K562 (cell line): ENCODE results near the gene RORC. TPM values are rescaled to one million over a fixed set of nuclear protein-coding genes. Genes with fewer than 3 reads are reported as not detected.

Source experiments
- ATAC-seq: fragments of 200-7000 bp; cut with Tn5 transposase; 3 replicates; pipeline ENCODE4 v1.9.1; 2020; ENCODE audit warnings: moderate library complexity
- BruUV-seq: library from RNA; stranded (reverse); fragments of 400-500 nt; replicated peaks from 2 replicates; lab custom pipeline; 2021; lab: Mats Ljungman, UMichigan
- CTCF ChIA-PET: fragments of 300-600 bp; formaldehyde crosslinking; extraction: SDS; loops from one replicate; lab custom pipeline; 2021; ENCODE audit warnings: low intra/inter-chr PET ratio; lab: Yijun Ruan, JAX
- POLR2A ChIA-PET: fragments of 300-600, 350-650 bp; sonication (Branson Sonifier 250); formaldehyde crosslinking; extraction: SDS; loops from one replicate; lab custom pipeline; 2021; ENCODE audit warnings: antibody characterized with exemption, inconsistent platforms; lab: Yijun Ruan, JAX
- DNase-seq, 4 experiments: peaks; one replicate each; pipeline versions ENCODE4 v3.0.0 to v3.0.0-alpha.2; 2011 to 2018; ENCODE audit warnings: low spot score in 3 of 4, mixed read lengths in 3 of 4; ENCODE audit errors: extremely low read depth in 1 of 4
- FAIRE-seq: peaks from 2 replicates; lab custom pipeline; 2011; peaks lifted over from hg19 to GRCh38; lab: Jason Lieb, UNC
- H2AFZ ChIP-seq: 2 replicates; pipeline ENCODE4 v1.6.0; 2011; ENCODE audit warnings: low read depth, low read length, control low read depth, inconsistent platforms
- H3K27ac ChIP-seq: fragments of 200-600 bp; 3 replicates; pipeline ENCODE4 v1.8.0; 2011; ENCODE audit warnings: low read depth, mild to moderate bottlenecking, control low read depth, inconsistent platforms, low read length, moderate library complexity, mixed read lengths; ENCODE audit errors: extremely low read depth
- H3K27me3 ChIP-seq, 2 experiments: fragments of 300-600 bp in 1 of 2; 2 replicates in 1 of 2; 3 replicates in 1 of 2; pipeline versions ENCODE4 v1.6.0 to v1.8.0; 2011; ENCODE audit warnings: inconsistent platforms in 2 of 2, low read length in 2 of 2, mild to moderate bottlenecking in 1 of 2, mixed read lengths in 1 of 2, moderate library complexity in 1 of 2; ENCODE audit not compliant: control insufficient read depth in 2 of 2, insufficient read depth in 2 of 2
- H3K36me3 ChIP-seq: fragments of 300-600 bp; 3 replicates; pipeline ENCODE4 v1.8.0; 2011; ENCODE audit warnings: mild to moderate bottlenecking, low read length, inconsistent platforms; ENCODE audit not compliant: control insufficient read depth, insufficient read depth
- H3K4me1 ChIP-seq, 2 experiments: fragments of 200-600 bp in 1 of 2; replicated peaks in 1 of 2; 2 replicates in 1 of 2; 3 replicates in 1 of 2; pipeline versions ENCODE4 v1.5.1 to v1.8.0; 2011; ENCODE audit warnings: inconsistent platforms in 2 of 2, low read length in 2 of 2, mild to moderate bottlenecking in 1 of 2, mixed read lengths in 1 of 2, moderate library complexity in 1 of 2; ENCODE audit not compliant: control insufficient read depth in 2 of 2, insufficient read depth in 2 of 2
- H3K4me2 ChIP-seq: 2 replicates; pipeline ENCODE4 v1.6.1; 2011; ENCODE audit warnings: low read length, control low read depth, inconsistent platforms, mixed read lengths; ENCODE audit not compliant: insufficient read depth
- H3K4me3 ChIP-seq: fragments of 200-600 bp; sonication (generic), shearing (Covaris generic); 2 replicates; pipeline ENCODE4 v1.5.1; 2016; ENCODE audit warnings: control low read depth, inconsistent platforms
- H3K79me2 ChIP-seq: fragments of 200-600 bp; 3 replicates; pipeline ENCODE4 v1.8.0; 2011; ENCODE audit warnings: low read length, inconsistent platforms; ENCODE audit not compliant: control insufficient read depth, insufficient read depth
- H3K9ac ChIP-seq, 2 experiments: 2 replicates each; pipeline versions ENCODE4 v1.6.0 to v1.6.1; 2011; ENCODE audit warnings: low read depth in 2 of 2, low read length in 2 of 2, control low read depth in 1 of 2, inconsistent platforms in 1 of 2, mild to moderate bottlenecking in 1 of 2, mixed read lengths in 1 of 2; ENCODE audit not compliant: insufficient read depth in 1 of 2
- H3K9me1 ChIP-seq: one replicate; pipeline ENCODE4 v1.6.0; 2011; ENCODE audit warnings: inconsistent platforms, mild to moderate bottlenecking, low read length, moderate library complexity; ENCODE audit not compliant: control insufficient read depth, insufficient read depth
- H3K9me3 ChIP-seq: replicated peaks from 2 replicates; pipeline ENCODE4 v1.5.1; 2011; ENCODE audit warnings: low read depth, low read length, inconsistent platforms; ENCODE audit not compliant: control insufficient read depth, insufficient read depth
- H4K20me1 ChIP-seq: replicated peaks from 2 replicates; pipeline ENCODE4 v1.6.1; 2011; ENCODE audit warnings: low read length, inconsistent platforms, mixed read lengths; ENCODE audit not compliant: control insufficient read depth, insufficient read depth
- ASH1L ChIP-seq: fragments of 450-650 bp; IDR thresholded peaks from 2 replicates; pipeline ENCODE4 v1.6.1; 2018; ENCODE audit warnings: borderline replicate concordance, mild to moderate bottlenecking, low read depth; ENCODE audit not compliant: partially characterized antibody
- CGGBP1 ChIP-seq: fragments of 250-450 bp; sonication (Bioruptor Pico); IDR thresholded peaks from 2 replicates; pipeline ENCODE4 v1.9.0; 2021; ENCODE audit warnings: mild to moderate bottlenecking
- CREB1 ChIP-seq, 2 experiments: sonication (generic) in 1 of 2; formaldehyde crosslinking in 1 of 2; IDR thresholded peaks; 2 replicates each; pipeline versions ENCODE4 v1.6.1 to v1.8.0; 2012 to 2022; ENCODE audit warnings: inconsistent platforms in 1 of 2, mild to moderate bottlenecking in 1 of 2, missing genetic modification reagents in 1 of 2, moderate library complexity in 1 of 2
- KAT8 ChIP-seq: fragments of 450-650 bp; IDR thresholded peaks from 2 replicates; pipeline ENCODE4 v1.6.1; 2016; ENCODE audit warnings: low read depth, mild to moderate bottlenecking
- MTA3 ChIP-seq: fragments of 450-650 bp; formaldehyde crosslinking; IDR thresholded peaks from 2 replicates; pipeline ENCODE4 v1.6.1; 2017; ENCODE audit warnings: mild to moderate bottlenecking, borderline replicate concordance
- POLR2B ChIP-seq: fragments of 450-650 bp; IDR thresholded peaks from 2 replicates; pipeline ENCODE4 v1.6.1; 2018; ENCODE audit warnings: low read depth; ENCODE audit not compliant: partially characterized antibody
- PRPF4 ChIP-seq: fragments of 200-400 bp; formaldehyde crosslinking; IDR thresholded peaks from one replicate; pipeline ENCODE4 v1.6.1; 2017; ENCODE audit warnings: low read length, low read depth, mild to moderate bottlenecking; ENCODE audit not compliant: insufficient read depth, poor library complexity, severe bottlenecking
- RAD51 ChIP-seq: fragments of 450-650 bp; IDR thresholded peaks from 2 replicates; pipeline ENCODE4 v1.7.1; 2016; ENCODE audit warnings: low read depth, mild to moderate bottlenecking, borderline replicate concordance
- SNRNP70 ChIP-seq: fragments of 200-400 bp; formaldehyde crosslinking; optimal IDR thresholded peaks from 2 replicates; pipeline ENCODE3; 2017; ENCODE audit warnings: low read depth, low read length
- SUPT5H ChIP-seq: fragments of 450-650 bp; IDR thresholded peaks from 2 replicates; pipeline ENCODE4 v1.6.1; 2016
- UBTF ChIP-seq, 2 experiments: IDR thresholded peaks; 2 replicates each; pipeline ENCODE4 v1.6.1; 2012; ENCODE audit warnings: improper control_type of control experiment in 2 of 2, low read depth in 2 of 2, low read length in 2 of 2, borderline replicate concordance in 1 of 2
- ZFP1 ChIP-seq: fragments of 450-650 bp; formaldehyde crosslinking; IDR thresholded peaks from 2 replicates; pipeline ENCODE4 v1.4.0; 2020; ENCODE audit warnings: mild to moderate bottlenecking, mixed read lengths
- ZFPM2 ChIP-seq: fragments of 250-450 bp; sonication (Bioruptor Pico); IDR thresholded peaks from 2 replicates; pipeline ENCODE4 v1.5.1; 2022; ENCODE audit warnings: mild to moderate bottlenecking
- ZNF384 ChIP-seq: IDR thresholded peaks from 2 replicates; pipeline ENCODE4 v1.6.1; 2012; ENCODE audit warnings: low read depth, low read length, improper control_type of control experiment
- ZNF583 ChIP-seq: fragments of 250-450 bp; sonication (Bioruptor Pico); IDR thresholded peaks from 2 replicates; pipeline ENCODE4 v1.4.0; 2020
- ZSCAN32 ChIP-seq: fragments of 450-650 bp; formaldehyde crosslinking; IDR thresholded peaks from 2 replicates; pipeline ENCODE4 v1.4.0; 2020; ENCODE audit warnings: mild to moderate bottlenecking, moderate library complexity
- WGBS: fragments of 100-300 bp; shearing (Covaris generic); methylation state at CpG from one replicate; pipeline ENCODE4 v1.1.6; 2016; ENCODE audit warnings: low coverage, mixed read lengths; ENCODE audit not compliant: insufficient coverage; ENCODE audit errors: missing lambda C conversion rate; 5-methylcytosine and 5-hydroxymethylcytosine counted together
- in situ Hi-C: fragments of 300-500 bp; cut with MboI; formaldehyde crosslinking; loops from 4 replicates; pipeline ENCODE4 v1.15.0; 2018; ENCODE audit warnings: inconsistent platforms, mixed read lengths
- intact Hi-C: fragments of 100-400 bp; cut with micrococcal nuclease; formaldehyde crosslinking; loops from 2 replicates; pipeline ENCODE4 v1.14.2; 2022
- polyA plus RNA-seq, 8 experiments: library from polyadenylated mRNA; depleted of rRNA in 4 of 8; stranded (reverse) in 5 of 8; unstranded in 3 of 8; fragments of >200 nt; fragmentation: Nextera tagmentation in 2 of 8; fragmentation: Illumina TruSeq in 1 of 8; extraction: Ambion mirVana in 2 of 8; extraction: Trizol in 1 of 8; gene quantifications; 2 replicates each; pipeline versions ENCODE4 v1.2.1 to v1.2.3, GENCODE V29; 2011 to 2014; ENCODE audit warnings: inconsistent platforms in 1 of 8, missing spikeins in 1 of 8
- total RNA-seq, 7 experiments: library from RNA; depleted of rRNA in 6 of 7; stranded (reverse); fragments of >200 nt in 6 of 7; fragmentation: Illumina TruSeq in 2 of 7; extraction: Trizol in 2 of 7; gene quantifications; 2 replicates each; pipeline versions ENCODE4 v1.2.1 to v1.2.3, GENCODE V29; 2011 to 2021; ENCODE audit warnings: low replicate concordance in 1 of 7
- TF ChIP-seq, protein P1 (sequence below): fragments of 150-350 bp; IDR thresholded peaks from 2 replicates; pipeline ENCODE4 v1.6.1; 2014; ENCODE audit warnings: low read depth, mild to moderate bottlenecking, low read length, borderline replicate concordance

The RORC gene
- total and polyA plus RNA-seq, 9 of the 15 experiments (the other 6 are each of a cell fraction or from before 2014, with no cell fraction given): not detected

- Histone ChIP-seq H3K27ac (peak overlapping the region; percentile 44; the same call in 1 of the 3 replicates), H3K27me3 (peaks cover 21 to 39% of the 10 kb centered on the region in 2 experiments), H3K4me1 (peaks cover 5 to 9% of the 10 kb centered on the region in 2 experiments; a peak in 3 of 5 replicates), H3K9me1 (peaks cover 4% of the 10 kb centered on the region), H3K79me2 (no peaks in the 10 kb centered on the region), H3K4me2 (peak overlapping the region; percentile 58), H4K20me1 (0 out of 2 replicates have a peak, but pooled peaks cover 3% of the 10 kb centered on the region), H3K9me3 (no peaks in the 10 kb centered on the region), H3K9ac (no peak overlapping the region), H2AFZ (peak overlapping the region; percentile 90), H3K36me3 (no peaks in the 10 kb centered on the region), H3K4me3 (no peak overlapping the region)
- ChIA-PET POLR2A (interaction anchor here (0.6 to 1.4 kb wide), 5 partner anchors 10 to 666 kb away, joined by 3 to 4 read pairs (median 3); no protein-coding TSS in a partner anchor), CTCF (interaction anchor here (0.6 kb wide), 1 partner anchor 18 kb away, joined by 3 read pairs; no protein-coding TSS in a partner anchor)
- DNase-seq: peak; percentile 47 to 72 (median 56)
- FAIRE-seq: peak; percentile 82
- in situ Hi-C loops: no loop called here
- 10% methylated on average over 6 of the region's 6 CpGs for WGBS
- intact Hi-C loops: no loop called here
- BruUV-seq: no TSS peak
- ATAC-seq: peak; percentile 92
- no peak for TF ChIP-seq POLR2B
- TF ChIP-seq SNRNP70: no peak
- TF ChIP-seq CGGBP1 (CRISPR knock-in tag): no peak
- no peak for TF ChIP-seq SUPT5H
- no peak for TF ChIP-seq UBTF (IDR thresholded peaks at IDR 0.05; ENCODE audit: borderline replicate concordance in 1 of 2, low read depth in 2 of 2, low read length in 2 of 2)
- no peak for TF ChIP-seq ZNF583 (CRISPR knock-in tag)
- TF ChIP-seq ASH1L: peak; percentile 21
- 0 out of 2 replicates have a peak, but pooled peaks have one; percentile 17 for TF ChIP-seq RAD51
- no peak for TF ChIP-seq KAT8
- TF ChIP-seq, protein P1, sequence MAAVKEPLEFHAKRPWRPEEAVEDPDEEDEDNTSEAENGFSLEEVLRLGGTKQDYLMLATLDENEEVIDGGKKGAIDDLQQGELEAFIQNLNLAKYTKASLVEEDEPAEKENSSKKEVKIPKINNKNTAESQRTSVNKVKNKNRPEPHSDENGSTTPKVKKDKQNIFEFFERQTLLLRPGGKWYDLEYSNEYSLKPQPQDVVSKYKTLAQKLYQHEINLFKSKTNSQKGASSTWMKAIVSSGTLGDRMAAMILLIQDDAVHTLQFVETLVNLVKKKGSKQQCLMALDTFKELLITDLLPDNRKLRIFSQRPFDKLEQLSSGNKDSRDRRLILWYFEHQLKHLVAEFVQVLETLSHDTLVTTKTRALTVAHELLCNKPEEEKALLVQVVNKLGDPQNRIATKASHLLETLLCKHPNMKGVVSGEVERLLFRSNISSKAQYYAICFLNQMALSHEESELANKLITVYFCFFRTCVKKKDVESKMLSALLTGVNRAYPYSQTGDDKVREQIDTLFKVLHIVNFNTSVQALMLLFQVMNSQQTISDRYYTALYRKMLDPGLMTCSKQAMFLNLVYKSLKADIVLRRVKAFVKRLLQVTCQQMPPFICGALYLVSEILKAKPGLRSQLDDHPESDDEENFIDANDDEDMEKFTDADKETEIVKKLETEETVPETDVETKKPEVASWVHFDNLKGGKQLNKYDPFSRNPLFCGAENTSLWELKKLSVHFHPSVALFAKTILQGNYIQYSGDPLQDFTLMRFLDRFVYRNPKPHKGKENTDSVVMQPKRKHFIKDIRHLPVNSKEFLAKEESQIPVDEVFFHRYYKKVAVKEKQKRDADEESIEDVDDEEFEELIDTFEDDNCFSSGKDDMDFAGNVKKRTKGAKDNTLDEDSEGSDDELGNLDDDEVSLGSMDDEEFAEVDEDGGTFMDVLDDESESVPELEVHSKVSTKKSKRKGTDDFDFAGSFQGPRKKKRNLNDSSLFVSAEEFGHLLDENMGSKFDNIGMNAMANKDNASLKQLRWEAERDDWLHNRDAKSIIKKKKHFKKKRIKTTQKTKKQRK: no peak
- TF ChIP-seq ZFPM2 (CRISPR knock-in tag): no peak
- no peak for TF ChIP-seq ZFP1 (CRISPR knock-in tag)
- no peak for TF ChIP-seq ZNF384
- no peak for TF ChIP-seq CREB1 (IDR thresholded peaks at IDR 0.05)
- TF ChIP-seq CREB1 (CRISPR knock-in tag; IDR thresholded peaks at IDR 0.05): no peak
- TF ChIP-seq PRPF4: no peak
- TF ChIP-seq MTA3: 0 out of 2 replicates have a peak, but pooled peaks have one; percentile 71
- TF ChIP-seq ZSCAN32 (CRISPR knock-in tag): no peak
Measured at GRCh38 chr1:151846062-151846568, 14.5 kb upstream of the RORC start.
